Activated naive CD8-positive, alpha-beta T cell treated with anti-CD3 and anti-CD28 coated beads, Interleukin-2, amount 10 ng/mL, durations not matched to agents 7 days and 5 days (primary cell): ENCODE measurements around the gene TET2. TPM values are rescaled to one million over a fixed set of nuclear protein-coding genes. Genes with fewer than 3 reads are reported as not detected.

Source experiments
- ATAC-seq: fragments of 150-1000 bp; cut with Tn5 transposase; one replicate; pipeline ENCODE4 v1.10.0; 2021; ENCODE audit warnings: low read depth, moderate library complexity
- POLR2A ChIA-PET: fragments of 350-600 bp; sonication (Branson Sonifier 250); formaldehyde crosslinking; loops from one replicate; lab custom pipeline; 2021; ENCODE audit warnings: antibody characterized with exemption; lab: Charles Lee
- DNase-seq: peaks from one replicate; pipeline ENCODE4 v3.0.0; 2021
- H3K27ac Mint-ChIP-seq: one replicate; pipeline ENCODE4 v1.8.0; 2022; ENCODE audit warnings: mild to moderate bottlenecking, mixed read lengths
- H3K27me3 Mint-ChIP-seq: one replicate; pipeline ENCODE4 v1.8.0; 2022; ENCODE audit warnings: mild to moderate bottlenecking, moderate library complexity, mixed read lengths
- H3K36me3 Mint-ChIP-seq: one replicate; pipeline ENCODE4 v1.8.0; 2021; ENCODE audit warnings: mild to moderate bottlenecking, mixed read lengths
- H3K4me1 Mint-ChIP-seq: one replicate; pipeline ENCODE4 v1.8.0; 2021; ENCODE audit warnings: mixed read lengths
- H3K4me3 Mint-ChIP-seq: one replicate; pipeline ENCODE4 v1.8.0; 2022; ENCODE audit warnings: mild to moderate bottlenecking, moderate library complexity, mixed read lengths
- H3K9me3 Mint-ChIP-seq: one replicate; pipeline ENCODE4 v1.8.0; 2021; ENCODE audit warnings: mixed read lengths
- total RNA-seq, 2 experiments: library from RNA; stranded (reverse); gene quantifications; one replicate each; pipeline ENCODE4 v1.2.3, GENCODE V29; 2021

The TET2 gene
- total RNA-seq, result 10 to 100 TPM; 29.2 to 31.4 TPM

DNA sequence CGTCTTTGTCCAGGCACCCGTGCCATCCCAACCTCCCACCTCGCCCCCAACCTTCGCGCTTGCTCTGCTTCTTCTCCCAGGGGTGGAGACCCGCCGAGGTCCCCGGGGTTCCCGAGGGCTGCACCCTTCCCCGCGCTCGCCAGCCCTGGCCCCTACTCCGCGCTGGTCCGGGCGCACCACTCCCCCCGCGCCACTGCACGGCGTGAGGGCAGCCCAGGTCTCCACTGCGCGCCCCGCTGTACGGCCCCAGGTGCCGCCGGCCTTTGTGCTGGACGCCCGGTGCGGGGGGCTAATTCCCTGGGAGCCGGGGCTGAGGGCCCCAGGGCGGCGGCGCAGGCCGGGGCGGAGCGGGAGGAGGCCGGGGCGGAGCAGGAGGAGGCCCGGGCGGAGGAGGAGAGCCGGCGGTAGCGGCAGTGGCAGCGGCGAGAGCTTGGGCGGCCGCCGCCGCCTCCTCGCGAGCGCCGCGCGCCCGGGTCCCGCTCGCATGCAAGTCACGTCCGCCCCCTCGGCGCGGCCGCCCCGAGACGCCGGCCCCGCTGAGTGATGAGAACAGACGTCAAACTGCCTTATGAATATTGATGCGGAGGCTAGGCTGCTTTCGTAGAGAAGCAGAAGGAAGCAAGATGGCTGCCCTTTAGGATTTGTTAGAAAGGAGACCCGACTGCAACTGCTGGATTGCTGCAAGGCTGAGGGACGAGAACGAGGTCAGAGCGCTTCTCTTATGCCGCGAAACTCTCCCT is at the start of gene TET2:
TSS of gene TET2 (plus strand) at position 601 of the 740 bp plus-strand sequence. CDS start 87,067 bp downstream, outside the sequence.
- Mint-ChIP-seq H3K36me3 (peaks cover 11% of the 10 kb centered on the region), H3K4me1 (peaks cover 24% of the 10 kb centered on the region), H3K9me3 (no peaks in the 10 kb centered on the region), H3K27me3 (no peaks in the 10 kb centered on the region), H3K4me3 (peak within 1 kb of the TSS; percentile 95), H3K27ac (peak within 1 kb of the TSS; percentile 99)
- DNase-seq (peak; percentile 84), ATAC-seq (peak; percentile 93)
- POLR2A ChIA-PET, result interaction anchor here (1.0 to 2.0 kb wide), 7 partner anchors 88 to 329 kb away, joined by 3 to 17 read pairs (median 9); partner anchors contain the start of gene PPA2

DNA sequence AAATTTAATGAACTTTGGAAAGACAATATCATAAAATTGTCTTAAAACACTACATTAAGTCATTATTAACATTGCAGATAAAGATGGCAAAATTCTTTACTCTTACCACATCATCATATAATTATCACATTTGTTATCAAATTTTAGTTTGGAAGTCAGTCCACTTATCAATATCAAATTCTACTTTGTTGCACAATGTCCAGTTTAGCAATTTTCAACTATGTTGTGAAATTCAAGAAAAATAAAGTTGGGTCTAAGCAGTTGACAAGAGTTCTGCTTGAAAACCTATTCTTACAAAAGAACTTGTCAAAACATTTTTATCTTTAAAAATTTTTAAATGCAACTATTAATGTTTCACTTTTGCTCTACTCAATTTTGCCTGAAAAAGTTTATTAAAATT is 44.7 kb upstream of the TET2 start:
- no peak overlapping the region for H3K4me3 Mint-ChIP-seq
- peaks cover 6% of the 10 kb centered on the region for H3K36me3 Mint-ChIP-seq
- no peaks in the 10 kb centered on the region for H3K4me1 Mint-ChIP-seq
- no peak overlapping the region for H3K27ac Mint-ChIP-seq
- ATAC-seq (no peak), DNase-seq (no peak)
- peaks cover 22% of the 10 kb centered on the region for H3K9me3 Mint-ChIP-seq
- POLR2A ChIA-PET, result no interaction called here
- H3K27me3 Mint-ChIP-seq, result peaks cover 3% of the 10 kb centered on the region

DNA sequence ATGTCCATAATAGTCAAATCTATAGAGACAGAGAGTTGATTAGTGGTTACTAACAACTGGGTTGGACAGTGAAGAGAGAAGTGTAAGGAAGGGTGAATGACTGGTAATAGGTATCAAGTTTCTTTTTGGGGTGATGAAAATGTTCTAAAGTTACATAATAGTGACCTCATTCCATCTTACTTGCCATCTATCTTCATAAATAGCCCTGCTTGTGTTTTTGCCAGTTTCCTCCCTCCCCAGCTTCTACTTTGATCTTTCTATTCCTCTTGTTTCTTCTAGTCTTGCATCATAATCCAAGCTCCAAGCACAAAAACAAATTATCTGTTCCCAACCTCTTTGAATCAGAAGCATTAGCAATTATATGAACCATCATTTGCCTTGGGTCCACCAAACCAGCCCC is 40.2 kb upstream of the TET2 start:
- no peak overlapping the region for H3K27ac Mint-ChIP-seq
- POLR2A ChIA-PET, result no interaction called here
- ATAC-seq (no peak), DNase-seq (no peak)
- H3K9me3 Mint-ChIP-seq, result peaks cover 9% of the 10 kb centered on the region
- peaks cover 2% of the 10 kb centered on the region for H3K36me3 Mint-ChIP-seq
- H3K4me3 Mint-ChIP-seq, result no peak overlapping the region
- peaks cover 11% of the 10 kb centered on the region for H3K27me3 Mint-ChIP-seq
- no peaks in the 10 kb centered on the region for H3K4me1 Mint-ChIP-seq

DNA sequence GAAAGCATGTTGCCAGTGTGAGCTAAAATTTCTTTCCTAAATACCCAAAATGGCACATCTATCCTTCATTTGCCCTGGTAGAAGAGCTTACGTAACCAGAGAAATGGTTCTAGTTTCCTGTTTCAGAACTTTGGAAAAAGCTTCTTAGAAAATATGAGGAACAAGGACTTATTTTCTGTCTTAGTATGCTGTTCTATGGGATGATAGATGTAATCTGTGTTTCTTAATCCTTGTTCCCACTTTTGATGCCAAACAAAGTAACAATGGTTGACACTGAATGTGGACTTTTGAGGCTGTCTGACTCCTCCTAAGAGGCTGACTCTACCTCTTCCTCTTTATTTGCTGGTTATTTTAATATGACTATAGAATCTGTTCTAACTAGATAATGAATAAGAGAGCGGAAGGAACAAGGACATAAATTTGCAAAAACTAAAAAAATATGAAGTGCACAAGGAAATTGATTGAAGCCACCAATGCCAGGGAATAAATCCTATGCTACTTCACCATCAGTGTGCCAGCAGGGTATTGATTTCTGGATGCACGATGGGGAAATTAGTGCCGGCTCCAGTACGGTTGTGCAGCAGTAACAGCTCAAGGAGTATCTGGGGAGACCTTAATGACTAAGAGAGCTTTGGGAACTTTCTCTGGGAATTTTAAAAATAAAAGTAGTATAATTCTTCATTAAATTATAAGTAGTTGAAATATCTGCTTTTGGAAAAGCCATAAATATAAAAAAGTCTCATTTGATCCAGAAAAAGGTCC is 39.4 kb upstream of the TET2 start:
- POLR2A ChIA-PET, result no interaction called here
- H3K36me3 Mint-ChIP-seq, result peaks cover 2% of the 10 kb centered on the region
- H3K27ac Mint-ChIP-seq, result no peak overlapping the region
- peaks cover 9% of the 10 kb centered on the region for H3K9me3 Mint-ChIP-seq
- no peak for DNase-seq
- H3K4me3 Mint-ChIP-seq, result no peak overlapping the region
- H3K27me3 Mint-ChIP-seq, result peaks cover 11% of the 10 kb centered on the region
- H3K4me1 Mint-ChIP-seq, result no peaks in the 10 kb centered on the region
- no peak for ATAC-seq

DNA sequence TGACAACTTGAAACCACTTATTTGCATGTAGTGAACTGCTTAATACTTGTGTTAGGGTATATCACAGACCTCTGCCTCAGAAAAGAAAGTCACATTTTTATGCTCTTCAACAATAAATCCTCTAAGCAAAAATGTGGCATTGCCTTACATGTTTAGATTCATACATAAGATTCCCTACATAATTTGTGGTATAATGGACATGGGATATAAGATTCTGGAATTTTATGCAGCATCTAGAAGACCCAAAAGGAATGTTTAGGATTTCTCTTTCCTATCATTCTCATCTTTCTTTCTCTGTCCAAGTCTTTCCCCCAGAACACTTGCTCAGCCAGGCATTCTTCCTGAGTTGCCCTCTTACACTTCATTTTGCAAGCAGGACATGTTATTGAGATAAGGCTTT is 37.7 kb upstream of the TET2 start:
- H3K9me3 Mint-ChIP-seq, result peaks cover 9% of the 10 kb centered on the region
- H3K4me1 Mint-ChIP-seq, result no peaks in the 10 kb centered on the region
- ATAC-seq, result no peak
- H3K36me3 Mint-ChIP-seq, result peaks cover 2% of the 10 kb centered on the region
- POLR2A ChIA-PET, result no interaction called here
- no peak overlapping the region for H3K4me3 Mint-ChIP-seq
- no peak for DNase-seq
- peaks cover 17% of the 10 kb centered on the region for H3K27me3 Mint-ChIP-seq
- H3K27ac Mint-ChIP-seq, result no peak overlapping the region

DNA sequence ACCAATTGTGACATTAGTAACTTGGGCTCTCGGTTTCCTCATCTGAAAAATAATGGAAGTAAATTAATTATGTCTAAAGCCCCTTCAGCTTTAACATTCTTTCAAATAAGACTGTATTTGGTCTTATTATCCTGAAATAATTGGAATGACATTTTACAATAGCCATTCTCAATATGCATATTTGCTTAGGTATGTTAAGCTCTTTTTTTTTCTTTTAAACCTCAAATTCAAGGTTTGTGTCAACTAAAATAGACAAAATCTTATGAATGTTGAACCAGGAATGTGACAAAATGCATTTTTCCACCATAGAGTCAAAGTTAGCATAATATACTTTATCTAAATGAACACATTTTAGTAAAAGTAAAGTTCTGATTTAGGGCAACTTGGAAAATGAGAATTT is 34.4 kb upstream of the TET2 start:
- Mint-ChIP-seq H3K9me3 (peaks cover 2% of the 10 kb centered on the region), H3K36me3 (no peaks in the 10 kb centered on the region), H3K27me3 (peaks cover 16% of the 10 kb centered on the region), H3K4me3 (no peak overlapping the region), H3K27ac (no peak overlapping the region), H3K4me1 (no peaks in the 10 kb centered on the region)
- ATAC-seq (no peak), DNase-seq (no peak)
- POLR2A ChIA-PET, result no interaction called here

DNA sequence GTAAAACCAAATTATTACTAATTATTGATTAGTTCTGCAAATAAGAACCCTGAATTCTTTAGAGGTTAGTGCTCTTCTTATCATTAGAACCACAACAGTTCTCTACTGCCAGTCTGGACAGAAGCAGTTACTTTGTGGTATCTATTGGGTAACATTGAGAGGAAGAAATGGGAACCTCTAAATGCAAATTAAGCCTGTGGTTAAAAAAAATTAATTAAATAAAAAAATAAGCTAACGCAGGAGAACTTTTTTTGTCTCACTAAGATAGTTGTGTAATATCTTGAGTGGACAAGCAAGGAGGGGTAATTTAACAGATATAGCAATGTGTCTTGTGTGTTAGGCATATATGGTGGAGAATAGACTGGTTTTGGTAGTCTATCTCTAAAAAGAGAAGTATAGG is 32.9 kb upstream of the TET2 start:
- Mint-ChIP-seq H3K4me3 (no peak overlapping the region), H3K4me1 (no peaks in the 10 kb centered on the region), H3K9me3 (peaks cover 4% of the 10 kb centered on the region), H3K27ac (no peak overlapping the region), H3K27me3 (peaks cover 15% of the 10 kb centered on the region), H3K36me3 (no peaks in the 10 kb centered on the region)
- ATAC-seq (no peak), DNase-seq (no peak)
- POLR2A ChIA-PET, result no interaction called here

DNA sequence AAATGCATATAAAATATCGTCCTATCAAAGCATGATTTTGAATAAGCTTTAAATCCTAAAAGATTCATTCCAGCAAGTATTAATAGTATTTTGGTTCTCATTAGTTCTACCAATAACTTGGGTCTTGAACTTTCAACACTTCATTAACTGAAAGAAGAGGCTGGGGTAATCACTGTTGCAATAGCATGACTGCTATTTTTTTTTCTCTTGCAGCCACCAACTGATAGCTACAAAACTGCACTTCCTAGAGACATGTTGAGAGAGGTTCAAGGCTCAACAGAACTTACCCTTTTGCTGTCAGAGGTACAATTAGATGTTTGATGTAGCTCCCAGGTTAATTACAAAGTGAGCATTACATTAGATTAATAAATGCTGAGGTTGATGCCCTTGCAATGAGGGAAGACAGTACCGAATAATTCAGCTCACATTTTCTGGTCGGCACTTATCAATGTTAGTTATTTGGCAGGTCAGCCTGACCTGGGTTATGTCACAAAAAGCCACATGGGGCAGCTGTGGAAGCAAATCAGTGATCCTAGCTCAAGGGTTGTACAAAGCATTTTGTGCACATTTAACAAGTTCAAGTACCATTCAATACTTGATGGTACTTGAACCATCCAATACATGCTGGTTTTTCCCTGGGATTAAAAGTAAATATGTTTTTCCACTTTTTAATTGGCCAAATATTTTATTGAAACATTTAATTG is 29.9 kb upstream of the TET2 start:
- H3K4me1 Mint-ChIP-seq, result peaks cover 2% of the 10 kb centered on the region
- peaks cover 2% of the 10 kb centered on the region for H3K9me3 Mint-ChIP-seq
- POLR2A ChIA-PET, result no interaction called here
- no peaks in the 10 kb centered on the region for H3K36me3 Mint-ChIP-seq
- H3K27ac Mint-ChIP-seq, result no peak overlapping the region
- no peak for ATAC-seq
- no peak for DNase-seq
- no peak overlapping the region for H3K4me3 Mint-ChIP-seq
- peaks cover 11% of the 10 kb centered on the region for H3K27me3 Mint-ChIP-seq

DNA sequence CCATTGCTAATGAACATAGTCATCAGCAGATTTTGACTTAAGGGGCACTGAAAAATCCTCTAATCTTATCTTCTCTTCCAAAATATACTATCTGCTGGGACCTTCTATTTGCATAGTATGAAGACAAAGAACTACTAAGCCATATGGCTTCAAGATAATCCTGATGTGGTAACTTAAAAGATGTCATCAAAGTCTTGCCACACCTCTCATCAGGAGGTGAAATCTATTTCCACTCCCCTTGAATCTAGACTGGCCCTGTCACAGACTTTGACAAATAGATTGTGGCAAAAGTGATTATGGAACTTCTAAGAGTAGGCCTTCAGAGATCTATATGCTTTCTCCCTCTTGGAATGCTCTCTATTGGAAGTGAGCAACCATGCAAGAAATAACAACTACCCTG is 27.3 kb upstream of the TET2 start:
- Mint-ChIP-seq H3K9me3 (peaks cover 2% of the 10 kb centered on the region), H3K27me3 (peaks cover 5% of the 10 kb centered on the region), H3K4me1 (peaks cover 2% of the 10 kb centered on the region), H3K36me3 (no peaks in the 10 kb centered on the region), H3K4me3 (no peak overlapping the region), H3K27ac (no peak overlapping the region)
- POLR2A ChIA-PET, result no interaction called here
- no peak for DNase-seq
- ATAC-seq, result no peak

DNA sequence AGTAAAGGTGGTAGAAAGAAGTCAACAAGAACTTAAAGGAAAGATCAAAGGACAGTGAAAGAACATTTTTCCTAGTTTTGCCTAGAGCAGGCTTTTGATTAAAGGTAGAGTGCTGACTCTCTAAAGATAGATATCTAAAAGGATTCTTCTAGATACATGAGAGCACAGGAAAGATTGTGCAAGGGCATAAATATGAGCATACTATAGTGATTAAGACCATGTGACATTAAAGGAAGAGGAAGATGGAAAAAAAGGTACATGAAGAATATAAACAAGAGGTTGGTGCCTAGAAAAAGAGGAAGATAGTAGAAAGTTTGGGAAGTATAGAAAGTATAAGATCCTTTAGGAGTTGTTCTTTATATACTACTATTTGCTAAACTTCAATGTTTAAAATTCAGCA is 26.1 kb upstream of the TET2 start:
- no peak for DNase-seq
- Mint-ChIP-seq H3K36me3 (no peaks in the 10 kb centered on the region), H3K27ac (no peak overlapping the region), H3K27me3 (no peaks in the 10 kb centered on the region), H3K4me1 (peaks cover 2% of the 10 kb centered on the region), H3K9me3 (peaks cover 2% of the 10 kb centered on the region), H3K4me3 (no peak overlapping the region)
- no peak for ATAC-seq
- POLR2A ChIA-PET, result no interaction called here

DNA sequence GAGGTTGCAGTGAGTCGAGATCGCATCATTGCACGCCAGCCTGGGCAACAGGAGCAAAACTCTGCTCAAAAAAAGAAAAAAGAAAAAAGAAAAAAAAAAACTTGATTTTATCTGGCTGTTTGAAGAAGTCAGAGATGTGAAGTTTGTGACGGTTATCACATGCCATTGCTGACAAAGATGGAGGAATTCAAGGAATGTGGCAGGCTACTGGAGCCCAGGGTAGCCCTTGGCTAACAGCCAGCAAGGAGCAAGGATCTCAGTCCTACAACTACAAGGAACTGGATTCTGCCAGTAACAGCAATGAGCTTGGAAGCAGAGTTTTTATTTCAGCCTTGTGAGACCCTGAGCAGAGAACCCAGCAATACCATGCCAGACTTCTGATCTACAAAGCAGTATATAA is 24.3 kb upstream of the TET2 start:
- ATAC-seq (no peak), DNase-seq (no peak)
- POLR2A ChIA-PET, result no interaction called here
- H3K27me3 Mint-ChIP-seq, result no peaks in the 10 kb centered on the region
- H3K4me3 Mint-ChIP-seq, result no peak overlapping the region
- H3K36me3 Mint-ChIP-seq, result no peaks in the 10 kb centered on the region
- H3K4me1 Mint-ChIP-seq, result peaks cover 2% of the 10 kb centered on the region
- H3K9me3 Mint-ChIP-seq, result peaks cover 2% of the 10 kb centered on the region
- no peak overlapping the region for H3K27ac Mint-ChIP-seq

DNA sequence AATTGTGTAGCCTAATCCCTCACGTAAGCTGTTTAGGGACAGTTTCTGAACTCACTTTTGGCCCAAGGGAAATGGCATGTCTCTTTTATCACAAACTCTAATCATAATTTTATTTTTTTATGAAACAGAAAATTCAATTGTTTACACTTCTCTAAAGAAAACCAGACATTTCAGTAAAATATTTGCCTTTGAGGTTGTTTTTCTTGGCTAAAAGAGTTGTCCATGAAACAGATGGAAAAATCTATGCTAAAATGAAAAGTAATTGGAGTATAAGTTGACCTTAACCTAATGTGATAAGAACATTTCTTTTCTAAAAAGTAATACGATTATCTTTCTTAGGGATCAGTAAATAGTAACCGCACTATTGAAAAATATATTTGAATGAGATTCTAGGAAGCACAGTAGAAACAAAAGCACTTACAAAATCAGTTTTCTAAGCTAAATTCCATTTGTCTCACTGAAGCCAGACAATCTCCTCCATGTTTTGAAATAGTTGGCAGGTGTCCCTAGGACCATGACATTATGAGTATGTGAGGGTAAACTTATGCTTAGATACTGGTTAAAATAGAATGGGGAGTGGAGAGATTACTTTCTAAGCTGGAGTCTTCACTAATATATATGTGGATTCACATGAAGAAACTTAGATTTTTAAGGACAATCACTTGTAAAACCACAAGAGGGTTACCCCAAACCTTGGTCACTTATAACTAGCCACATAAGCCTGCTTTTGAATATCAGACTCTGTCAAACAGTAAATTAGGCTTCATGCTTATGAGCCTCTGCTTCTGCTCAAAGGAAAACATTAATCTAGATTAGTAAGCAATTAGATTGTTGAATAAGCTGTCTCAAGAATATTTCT is 20.1 kb upstream of the TET2 start:
- H3K27me3 Mint-ChIP-seq, result no peaks in the 10 kb centered on the region
- H3K4me1 Mint-ChIP-seq, result peaks cover 3% of the 10 kb centered on the region
- DNase-seq (no peak), ATAC-seq (no peak)
- H3K4me3 Mint-ChIP-seq, result no peak overlapping the region
- no peak overlapping the region for H3K27ac Mint-ChIP-seq
- no peaks in the 10 kb centered on the region for H3K9me3 Mint-ChIP-seq
- peaks cover 2% of the 10 kb centered on the region for H3K36me3 Mint-ChIP-seq
- POLR2A ChIA-PET, result no interaction called here

DNA sequence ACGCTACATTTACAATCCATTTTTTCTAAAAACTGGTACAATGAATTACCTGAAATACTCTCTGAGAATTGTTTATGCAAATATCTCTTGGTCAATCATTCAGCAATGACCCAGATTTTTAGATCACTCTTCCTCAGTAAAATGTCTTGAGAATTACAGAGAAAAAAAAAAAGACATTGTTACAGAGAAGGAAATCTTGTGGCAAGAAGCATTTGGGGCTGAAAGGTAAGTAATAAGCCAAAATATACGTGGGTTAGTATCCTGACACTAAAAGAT is 19.6 kb upstream of the TET2 start:
- Mint-ChIP-seq H3K36me3 (peaks cover 2% of the 10 kb centered on the region), H3K27me3 (no peaks in the 10 kb centered on the region), H3K9me3 (no peaks in the 10 kb centered on the region), H3K4me3 (no peak overlapping the region), H3K4me1 (peaks cover 3% of the 10 kb centered on the region), H3K27ac (no peak overlapping the region)
- DNase-seq (no peak), ATAC-seq (no peak)
- POLR2A ChIA-PET, result no interaction called here
